CD4-positive, alpha-beta T cell treated with Interleukin-15 for 4 hours (primary cell): ENCODE data around the gene ETF1.

Source experiments
- DNase-seq: peaks from one replicate; pipeline ENCODE4 v3.0.0-alpha.2; 2020; ENCODE audit warnings: low spot score

ETF1 gene

DNA sequence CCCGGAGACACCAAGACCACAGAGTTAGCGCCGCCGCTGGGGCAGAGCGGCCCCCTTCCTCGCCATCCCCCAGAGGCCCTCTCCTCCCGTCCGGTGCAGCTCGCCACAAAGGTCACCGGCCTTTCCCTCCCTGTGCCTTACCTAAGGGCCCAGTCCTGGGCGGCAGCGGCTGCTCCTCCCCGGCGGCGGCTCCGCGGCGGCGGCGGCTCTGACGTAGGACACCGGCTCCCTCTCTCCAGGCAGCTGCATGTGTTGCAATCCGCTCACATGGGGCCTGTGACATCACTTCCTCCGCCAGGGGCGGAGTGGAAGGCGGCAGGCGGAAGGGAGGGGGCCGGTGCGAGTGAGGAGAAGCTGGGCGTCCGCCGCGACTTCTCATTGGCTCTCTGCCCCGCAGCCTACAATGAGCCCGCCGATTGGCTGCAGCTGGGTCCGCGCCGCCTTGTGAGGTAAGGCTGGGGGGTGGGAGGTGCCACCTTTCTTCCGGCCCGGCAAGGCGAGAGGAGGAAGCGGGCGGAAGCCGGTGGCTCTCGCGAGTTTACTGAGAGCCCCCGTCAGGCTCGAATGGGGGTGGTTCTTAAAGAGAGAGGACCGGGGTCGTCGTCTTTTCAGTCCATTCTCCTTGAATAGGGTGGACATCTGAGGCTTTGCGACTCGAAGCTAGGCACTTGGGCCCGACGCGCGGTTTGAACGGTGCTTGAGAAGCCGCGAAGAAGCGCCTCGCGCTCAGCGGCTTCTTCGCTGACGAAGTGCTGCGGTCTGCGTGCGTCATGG, at the start of gene ETF1:
ETF1 (minus strand) TSS at position 281 of the 774 bp plus-strand sequence. CDS start 318 bp downstream, outside the sequence.
- peak; percentile 99 for DNase-seq

DNA sequence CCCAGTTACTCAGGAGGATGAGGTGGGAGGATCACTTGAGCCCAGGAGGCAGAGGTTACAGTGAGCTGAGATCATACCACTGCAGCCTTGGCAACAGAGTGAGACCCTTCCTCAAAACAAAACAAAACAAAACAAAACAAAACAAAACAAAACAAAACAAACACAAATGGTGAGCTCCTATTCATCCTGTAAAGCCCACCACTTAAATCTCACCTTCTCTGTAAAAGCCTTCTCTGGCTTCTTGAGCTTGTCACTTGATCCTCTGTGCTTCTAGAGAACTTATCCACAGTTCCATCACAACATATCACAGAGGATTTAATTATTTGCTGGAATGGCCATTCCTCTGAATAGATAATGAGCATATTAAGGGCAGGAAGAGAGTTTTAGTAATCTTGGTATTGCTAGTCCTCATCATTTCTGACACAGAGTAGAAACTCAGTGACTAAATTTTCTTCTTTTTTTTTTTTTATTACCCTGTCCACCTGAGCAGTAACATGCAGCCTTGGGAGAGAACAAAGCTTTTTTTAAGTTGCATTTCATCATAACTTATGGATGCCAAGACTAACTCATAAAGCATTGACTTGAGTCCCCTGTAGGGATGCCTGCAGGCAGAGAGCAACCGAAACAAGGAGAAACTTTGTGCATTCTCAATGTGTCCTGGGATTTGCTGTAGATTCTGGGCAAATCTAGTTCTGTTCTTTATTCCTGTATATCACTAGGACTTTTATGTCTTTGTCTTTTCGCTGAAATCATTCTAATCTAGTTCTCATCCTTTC, 45.2 kb upstream of the ETF1 start:
- no peak for DNase-seq

- DNase-seq: no peak
These were observed 42.1 kb upstream of the ETF1 start for GRCh38 chr5:138585157-138585556.

DNA sequence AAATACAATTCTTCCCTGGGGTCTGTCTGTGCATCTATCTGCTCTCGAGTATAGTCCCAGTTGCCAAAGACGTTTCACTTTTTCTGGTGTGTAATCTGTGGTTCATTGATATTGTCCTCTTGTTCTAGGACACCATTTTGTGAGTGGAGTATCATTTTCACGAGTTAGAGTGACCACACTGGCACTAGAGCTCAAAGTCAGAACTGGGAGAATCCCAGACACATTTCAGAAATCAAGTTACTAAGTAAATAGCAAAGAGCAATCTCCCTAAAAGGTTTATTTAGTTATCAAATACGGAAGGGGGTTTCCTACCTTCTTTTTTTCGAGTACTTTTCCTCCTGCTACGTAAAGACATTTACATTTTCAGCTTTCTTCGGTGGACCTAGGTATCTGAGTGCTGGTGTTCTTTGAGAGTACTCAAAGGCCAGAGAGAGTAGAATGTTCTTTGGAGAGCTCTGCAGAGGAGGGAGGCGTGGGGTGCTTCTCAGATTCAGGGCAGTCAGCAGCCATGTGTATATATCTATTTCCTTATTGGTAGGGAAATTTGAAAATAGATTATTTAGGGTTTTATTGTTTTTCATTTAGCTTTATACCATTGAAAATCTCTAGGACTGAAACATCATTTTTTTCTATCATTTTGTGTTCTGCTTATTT, 41.1 kb upstream of the ETF1 start:
- no peak for DNase-seq

DNA sequence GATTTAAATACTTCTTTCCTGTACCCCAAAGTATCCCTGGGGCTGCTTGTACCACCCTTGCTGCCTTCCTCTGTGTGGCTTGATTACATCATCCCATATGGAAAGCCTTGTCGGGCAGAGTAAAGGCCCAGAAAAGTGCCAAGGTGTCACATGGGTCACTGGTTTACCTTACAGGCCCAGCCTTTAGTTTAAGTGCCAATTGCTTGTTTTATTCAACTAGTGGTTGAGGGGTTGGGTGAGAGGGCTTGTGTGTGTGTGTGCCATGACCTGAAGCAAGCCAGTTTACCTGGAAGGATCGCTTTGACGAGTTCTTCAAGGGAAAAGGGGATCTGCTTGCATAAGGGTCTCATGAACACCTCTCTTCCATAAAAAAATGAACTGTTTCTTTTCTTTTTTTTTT, 39.9 kb upstream of the ETF1 start:
- no peak for DNase-seq

DNA sequence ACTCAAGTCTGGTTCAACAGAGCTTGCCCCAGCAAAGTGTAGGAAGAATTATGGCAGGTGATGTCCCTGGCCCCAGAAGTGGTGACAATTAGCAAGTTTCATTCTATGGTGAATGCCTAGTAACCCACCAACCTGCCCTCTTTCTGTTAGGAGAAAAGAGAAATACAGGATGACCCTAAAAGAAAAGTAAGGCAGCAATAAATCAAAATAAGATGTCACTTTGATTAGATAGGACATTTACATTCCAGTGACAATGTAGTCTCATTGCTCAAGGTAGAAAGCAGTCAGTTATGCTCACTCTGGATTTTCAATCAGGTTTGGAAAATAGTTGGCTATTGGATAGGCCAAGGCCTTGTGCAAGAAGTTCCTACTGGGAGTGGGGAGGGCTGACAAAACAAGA, 37.7 kb upstream of the ETF1 start:
- no peak for DNase-seq

GRCh38 chr5:138580001-138580400, 37.0 kb upstream of the ETF1 start:
- no peak for DNase-seq

DNA sequence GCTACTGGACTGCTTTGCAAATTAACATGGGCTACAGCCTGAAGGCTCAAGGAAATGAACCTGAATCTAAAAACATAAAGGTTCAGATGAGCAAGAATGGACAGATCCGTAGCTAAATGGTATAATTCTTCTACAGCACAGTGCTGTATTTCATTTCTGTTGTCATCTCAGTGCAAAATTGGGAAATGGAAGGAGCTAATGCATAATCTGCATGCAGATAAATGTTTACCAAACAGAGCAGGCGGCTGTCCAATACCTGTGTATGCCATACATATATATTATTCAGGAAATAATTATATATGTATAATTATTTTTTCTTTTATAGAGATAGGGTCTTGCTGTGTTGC, 36.5 kb upstream of the ETF1 start:
- DNase-seq: no peak

DNA sequence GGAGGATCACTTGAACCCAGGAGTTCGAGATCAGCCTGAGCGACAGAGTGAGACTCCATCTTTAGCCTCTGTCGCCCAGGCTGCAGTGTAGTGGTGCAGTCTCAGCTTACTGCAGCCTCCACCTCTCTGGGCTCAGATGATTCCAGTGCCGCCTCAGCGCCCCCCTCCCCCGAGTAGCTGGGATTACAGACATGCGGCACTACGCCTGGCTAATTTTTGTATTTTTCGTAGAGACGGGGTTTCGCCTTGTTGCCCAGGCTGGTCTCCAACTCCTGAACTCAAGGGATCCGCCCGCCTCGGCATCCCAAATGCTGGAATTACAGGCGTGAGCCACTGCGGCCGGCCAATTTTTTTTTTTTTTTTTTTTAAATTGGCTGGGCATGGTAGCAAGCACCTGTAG, 34.4 kb upstream of the ETF1 start:
- DNase-seq: no peak

GRCh38 chr5:138575194-138576015, 32.4 kb upstream of the ETF1 start, which contains the start of gene HSPA9:
Gene HSPA9 (minus strand): TSS chr5:138575401. CDS start chr5:138575318, 83 bp downstream.
- DNase-seq: peak; percentile 99

DNA sequence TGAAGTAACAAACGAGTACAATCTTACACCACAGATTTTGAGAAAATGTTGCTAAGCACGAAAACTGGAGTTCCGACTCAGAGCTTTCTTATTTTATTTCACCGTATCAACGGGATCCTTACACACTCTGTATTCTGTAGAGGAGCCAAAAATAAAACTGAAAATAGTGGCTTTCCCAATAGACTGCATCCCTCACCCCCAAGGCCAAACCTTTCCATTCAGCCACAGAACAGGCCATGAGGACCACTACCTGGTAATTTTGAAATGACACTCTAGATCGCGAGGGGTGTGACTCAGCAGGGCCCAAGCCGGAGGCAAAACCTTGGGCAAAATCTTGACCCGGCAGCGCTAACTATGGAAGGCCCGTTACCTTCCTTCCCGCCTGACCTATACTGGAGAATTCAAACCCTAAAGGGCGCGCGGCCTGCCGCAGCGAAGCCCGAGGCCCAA, 31.7 kb upstream of the ETF1 start:
- no peak for DNase-seq

DNA sequence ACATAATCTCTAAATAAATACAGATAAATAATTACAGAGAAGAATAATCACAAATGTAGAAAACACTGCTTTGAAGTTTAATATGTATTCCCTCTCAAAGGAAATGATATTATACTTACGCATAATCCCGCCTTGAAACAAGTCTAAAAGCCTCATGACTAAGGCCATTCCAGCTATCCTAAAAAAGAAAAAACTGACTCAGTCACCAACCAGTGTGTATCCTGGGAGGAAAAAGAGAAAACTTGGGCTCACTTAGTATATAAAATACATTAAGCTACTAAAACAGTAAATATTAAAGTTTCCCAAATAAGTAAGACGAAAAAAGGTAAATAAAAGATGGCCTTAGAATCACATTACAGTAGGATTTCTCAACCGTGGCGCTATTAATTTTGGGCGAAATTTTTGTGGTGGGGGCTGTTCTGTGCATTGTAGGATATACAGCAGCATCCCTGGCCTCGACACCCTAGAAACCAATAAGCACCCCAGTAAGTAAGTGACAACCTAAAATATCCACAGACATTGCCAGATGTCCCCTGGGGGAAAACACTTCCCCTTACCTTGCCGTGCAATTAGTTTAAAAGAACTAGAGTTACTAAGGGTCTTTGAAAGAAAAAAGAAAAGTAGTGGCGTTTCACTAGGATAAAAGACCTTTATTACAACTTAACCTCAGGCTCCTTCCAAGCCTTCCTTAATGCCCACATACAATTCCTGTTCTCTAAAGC, 31.1 kb upstream of the ETF1 start:
- no peak for DNase-seq

- DNase-seq: no peak
These were observed 30.2 kb upstream of the ETF1 start for GRCh38 chr5:138573223-138573622.

- DNase-seq: no peak
These were observed 27.8 kb upstream of the ETF1 start for GRCh38 chr5:138570871-138571270.

GRCh38 chr5:138569782-138570181, 26.7 kb upstream of the ETF1 start:
- DNase-seq: no peak

GRCh38 chr5:138568061-138568824, 25.2 kb upstream of the ETF1 start:
- peak; percentile 3 for DNase-seq

DNA sequence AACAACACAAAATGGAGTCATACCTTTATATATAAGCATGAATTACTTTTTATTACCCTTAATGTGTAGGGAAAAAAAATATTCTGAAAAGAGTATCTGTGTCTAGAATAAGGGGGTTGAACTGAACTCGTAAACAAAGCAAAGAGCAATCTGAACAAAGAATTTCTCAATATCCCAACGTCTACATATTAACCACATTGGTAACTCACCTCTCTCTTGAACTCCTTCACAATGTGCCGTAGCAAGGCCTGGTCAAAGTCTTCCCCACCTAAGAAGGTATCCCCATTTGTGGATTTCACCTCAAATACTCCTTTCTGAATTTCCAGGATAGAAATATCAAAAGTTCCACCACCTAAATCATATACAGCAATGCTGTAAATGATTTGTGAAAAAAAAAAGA, 23.8 kb upstream of the ETF1 start:
- no peak for DNase-seq

GRCh38 chr5:138565100-138565821, 22.2 kb upstream of the ETF1 start:
- peak; percentile 59 for DNase-seq

DNA sequence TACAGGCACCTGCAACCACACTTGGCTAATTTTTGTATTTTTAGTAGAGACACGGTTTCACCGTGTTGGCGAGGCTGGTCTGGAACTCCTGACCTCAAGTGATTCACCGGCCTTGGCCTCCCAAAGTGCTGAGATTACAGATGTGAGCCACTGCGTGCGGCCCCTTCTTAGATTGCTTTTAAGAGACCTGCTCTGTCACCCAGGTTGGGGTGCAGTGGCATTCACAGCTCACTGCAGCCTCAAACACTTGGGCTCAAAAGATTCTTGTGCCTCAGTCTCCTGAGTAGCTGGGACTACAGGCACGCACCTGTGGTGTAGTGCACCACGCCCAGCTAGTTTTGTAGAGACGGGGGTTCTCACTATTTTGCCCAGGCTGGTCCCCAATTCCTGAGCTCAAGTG, 21.2 kb upstream of the ETF1 start:
- DNase-seq: no peak
